Rectal smooth muscle tissue (tissue), 1 donor: Measurements from ENCODE around the gene LRRN4.

ENCODE experiments used
- H3K27ac ChIP-seq: one replicate; pipeline ENCODE4 v1.7.0; 2013; ENCODE audit warnings: low read depth, low read length, inconsistent platforms
- H3K27me3 ChIP-seq: one replicate; pipeline ENCODE4 v1.7.0; 2013; ENCODE audit warnings: low read length; ENCODE audit not compliant: control insufficient read depth, insufficient read depth
- H3K36me3 ChIP-seq: one replicate; pipeline ENCODE4 v1.7.0; 2013; ENCODE audit warnings: low read length; ENCODE audit not compliant: control insufficient read depth, insufficient read depth
- H3K4me1 ChIP-seq: one replicate; pipeline ENCODE4 v1.7.0; 2013; ENCODE audit warnings: low read length; ENCODE audit not compliant: control insufficient read depth, insufficient read depth
- H3K4me3 ChIP-seq: one replicate; pipeline ENCODE4 v1.7.0; 2013; ENCODE audit warnings: low read length
- H3K9ac ChIP-seq: one replicate; pipeline ENCODE4 v1.7.0; 2013; ENCODE audit warnings: low read length

Gene LRRN4

DNA sequence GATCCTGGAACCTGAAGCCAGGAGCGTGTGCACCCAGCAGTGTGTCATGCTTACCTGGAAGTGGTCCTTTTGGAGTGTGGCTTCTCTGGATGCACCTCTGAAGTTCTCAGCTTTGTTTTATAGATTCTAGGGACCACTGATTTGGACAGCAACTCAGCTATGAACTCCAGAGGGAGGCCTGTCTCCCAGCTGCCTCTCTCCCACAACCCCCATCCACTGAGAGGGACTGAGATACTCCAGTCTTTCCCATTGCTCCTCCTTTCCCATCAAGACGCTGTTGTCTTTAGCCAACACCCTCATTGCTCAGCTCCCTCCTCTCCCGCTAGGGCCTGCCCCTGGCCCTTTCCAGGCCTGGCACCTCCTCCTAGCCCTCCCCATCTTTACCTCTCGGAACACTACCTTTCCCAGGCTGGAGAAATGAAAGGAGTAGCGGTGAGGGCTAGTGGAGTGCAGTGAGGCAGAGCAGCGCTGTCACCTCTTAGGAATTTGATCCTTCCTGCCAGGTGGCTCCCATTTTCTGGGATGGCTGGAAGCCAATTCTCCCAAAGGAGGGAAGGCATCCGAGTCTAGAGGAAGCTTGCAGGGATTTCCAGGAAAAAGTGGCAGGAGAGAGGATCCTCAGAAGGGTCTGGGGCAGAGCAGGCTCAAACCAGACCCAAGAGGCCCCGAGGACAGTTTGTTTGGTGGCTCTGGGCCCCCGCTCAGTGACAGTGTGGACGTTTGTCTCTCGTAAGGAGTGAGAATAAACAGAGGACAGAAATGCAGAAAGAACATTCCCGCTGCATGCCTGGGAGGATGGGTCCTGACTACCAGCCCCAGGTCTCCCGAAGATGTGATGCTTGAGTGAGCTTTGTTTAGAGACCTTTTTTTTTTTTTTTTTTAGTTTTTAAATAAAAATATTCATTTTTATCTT, at the start of gene LRRN4:
Gene LRRN4, minus strand, starts transcription at position 285 of the 913 bp plus-strand sequence. CDS start 1,261 bp downstream, outside the sequence.
- Histone ChIP-seq H3K27me3 (peaks cover 9% of the 10 kb centered on the region), H3K4me1 (no peaks in the 10 kb centered on the region), H3K4me3 (no peak within 1 kb of the TSS), H3K36me3 (no peaks in the 10 kb centered on the region), H3K27ac (no peak within 1 kb of the TSS), H3K9ac (no peak within 1 kb of the TSS)

DNA sequence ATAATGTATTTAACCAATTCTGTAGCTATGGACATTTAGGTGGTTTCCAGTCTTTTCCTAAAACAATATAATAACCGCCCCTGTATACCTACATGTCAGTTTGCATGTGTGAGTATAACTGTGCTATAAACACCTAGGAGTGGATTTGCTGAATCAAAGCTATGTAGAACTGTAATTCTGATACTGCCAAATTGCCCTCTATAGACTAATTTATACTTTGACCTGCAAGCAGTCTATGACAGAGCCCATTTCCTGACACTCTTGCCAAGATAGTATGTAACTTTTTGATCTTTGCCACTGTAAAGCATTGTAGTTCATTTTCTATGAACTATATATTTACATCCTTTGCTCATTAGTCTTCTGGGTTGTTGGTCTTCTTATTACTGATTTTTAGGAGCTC, 49.4 kb upstream of the LRRN4 start:
- no peaks in the 10 kb centered on the region for H3K4me1 ChIP-seq
- H3K9ac ChIP-seq: no peak overlapping the region
- H3K27ac ChIP-seq: no peak overlapping the region

GRCh38 chr20:6101346-6101745, 47.5 kb upstream of the LRRN4 start:
- no peak overlapping the region for H3K27ac ChIP-seq
- H3K4me3 ChIP-seq: no peak overlapping the region
- no peaks in the 10 kb centered on the region for H3K4me1 ChIP-seq
- no peak overlapping the region for H3K9ac ChIP-seq
- no peaks in the 10 kb centered on the region for H3K36me3 ChIP-seq
- no peaks in the 10 kb centered on the region for H3K27me3 ChIP-seq

More for the DNA sequence above, 49.4 kb upstream of the LRRN4 start:
- no peaks in the 10 kb centered on the region for H3K36me3 ChIP-seq
- no peaks in the 10 kb centered on the region for H3K27me3 ChIP-seq
- no peak overlapping the region for H3K4me3 ChIP-seq

DNA sequence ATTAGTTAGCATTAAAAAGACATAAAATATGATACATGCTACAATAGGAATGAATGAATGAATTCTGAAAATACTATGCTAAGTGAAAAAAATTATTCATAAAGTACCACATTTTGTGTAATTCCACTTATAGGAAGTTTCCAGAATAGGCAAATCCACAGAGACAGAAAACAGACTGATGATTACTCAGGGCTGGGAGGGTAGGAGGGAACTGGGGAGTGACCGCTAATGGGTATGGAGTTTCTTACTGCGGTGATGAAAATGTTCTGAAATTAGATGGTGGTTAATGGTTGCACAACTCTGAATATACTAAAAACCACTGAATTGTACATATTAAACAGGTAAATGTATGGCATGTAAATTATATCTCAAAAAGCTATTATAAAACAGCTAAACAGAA, 46.4 kb upstream of the LRRN4 start:
- Histone ChIP-seq H3K36me3 (no peaks in the 10 kb centered on the region), H3K4me1 (no peaks in the 10 kb centered on the region), H3K27ac (no peak overlapping the region), H3K9ac (no peak overlapping the region), H3K4me3 (no peak overlapping the region), H3K27me3 (no peaks in the 10 kb centered on the region)

DNA sequence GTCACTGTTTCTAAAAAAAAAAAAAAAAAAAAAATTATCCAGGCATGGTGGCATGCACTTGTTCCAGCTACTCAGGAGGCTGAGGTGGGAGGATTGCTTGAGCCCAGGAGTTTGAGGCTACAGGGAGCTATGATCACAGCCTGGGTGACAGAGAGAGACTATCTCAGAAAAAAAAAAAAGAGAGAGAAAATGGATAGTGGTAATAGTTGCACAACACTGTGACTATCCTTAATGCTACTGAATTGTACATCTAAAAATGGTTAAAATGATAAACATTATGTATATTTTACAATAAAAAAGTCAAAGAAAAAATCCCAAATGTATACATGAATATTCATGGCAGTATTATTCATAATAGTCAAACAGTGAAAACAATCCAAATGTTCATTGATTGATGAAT, 46.0 kb upstream of the LRRN4 start:
- H3K4me3 ChIP-seq: no peak overlapping the region
- H3K4me1 ChIP-seq: no peaks in the 10 kb centered on the region
- no peak overlapping the region for H3K27ac ChIP-seq
- H3K27me3 ChIP-seq: no peaks in the 10 kb centered on the region
- no peaks in the 10 kb centered on the region for H3K36me3 ChIP-seq
- no peak overlapping the region for H3K9ac ChIP-seq

- H3K4me3 ChIP-seq: no peak overlapping the region
- no peaks in the 10 kb centered on the region for H3K36me3 ChIP-seq
- no peak overlapping the region for H3K9ac ChIP-seq
- H3K27me3 ChIP-seq: no peaks in the 10 kb centered on the region
- H3K4me1 ChIP-seq: no peaks in the 10 kb centered on the region
- H3K27ac ChIP-seq: no peak overlapping the region
Measured at GRCh38 chr20:6095409-6095808, 41.5 kb upstream of the LRRN4 start.

GRCh38 chr20:6094565-6094964, 40.7 kb upstream of the LRRN4 start:
- Histone ChIP-seq H3K4me3 (no peak overlapping the region), H3K27me3 (no peaks in the 10 kb centered on the region), H3K9ac (no peak overlapping the region), H3K4me1 (no peaks in the 10 kb centered on the region), H3K27ac (no peak overlapping the region), H3K36me3 (no peaks in the 10 kb centered on the region)

GRCh38 chr20:6094063-6094462, 40.2 kb upstream of the LRRN4 start:
- H3K4me3 ChIP-seq: no peak overlapping the region
- no peaks in the 10 kb centered on the region for H3K36me3 ChIP-seq
- H3K9ac ChIP-seq: no peak overlapping the region
- no peaks in the 10 kb centered on the region for H3K4me1 ChIP-seq
- H3K27ac ChIP-seq: no peak overlapping the region
- no peaks in the 10 kb centered on the region for H3K27me3 ChIP-seq

- Histone ChIP-seq H3K27me3 (no peaks in the 10 kb centered on the region), H3K36me3 (no peaks in the 10 kb centered on the region), H3K4me3 (no peak overlapping the region), H3K4me1 (no peaks in the 10 kb centered on the region), H3K27ac (no peak overlapping the region), H3K9ac (no peak overlapping the region)
Measured at GRCh38 chr20:6091661-6092060, 37.8 kb upstream of the LRRN4 start.

- Histone ChIP-seq H3K27ac (no peak overlapping the region), H3K4me3 (no peak overlapping the region), H3K4me1 (no peaks in the 10 kb centered on the region), H3K36me3 (peaks cover 3% of the 10 kb centered on the region), H3K9ac (no peak overlapping the region), H3K27me3 (no peaks in the 10 kb centered on the region)
Measured at GRCh38 chr20:6086868-6087267, 33.0 kb upstream of the LRRN4 start.

DNA sequence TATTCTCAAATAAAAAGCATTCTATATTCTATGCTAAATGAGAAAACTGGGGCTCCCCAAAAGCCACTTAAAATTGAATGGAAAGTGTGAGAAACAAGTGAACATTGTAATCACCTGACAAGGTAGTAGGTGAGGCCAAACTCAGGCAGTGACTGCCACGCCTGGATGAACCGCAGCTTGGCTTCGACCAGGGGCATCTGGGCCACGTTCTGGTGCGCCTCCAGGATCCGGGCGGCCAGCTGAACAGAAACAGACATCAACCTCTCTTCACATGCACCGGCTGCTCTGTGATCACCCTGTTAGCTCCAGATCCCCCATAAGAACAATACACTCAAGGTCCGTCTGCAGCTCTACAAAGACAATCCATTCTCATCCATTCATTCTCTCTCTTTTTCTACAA, 30.1 kb upstream of the LRRN4 start:
- no peak overlapping the region for H3K4me3 ChIP-seq
- no peak overlapping the region for H3K9ac ChIP-seq
- peaks cover 3% of the 10 kb centered on the region for H3K36me3 ChIP-seq
- no peak overlapping the region for H3K27ac ChIP-seq
- H3K4me1 ChIP-seq: no peaks in the 10 kb centered on the region
- H3K27me3 ChIP-seq: no peaks in the 10 kb centered on the region

DNA sequence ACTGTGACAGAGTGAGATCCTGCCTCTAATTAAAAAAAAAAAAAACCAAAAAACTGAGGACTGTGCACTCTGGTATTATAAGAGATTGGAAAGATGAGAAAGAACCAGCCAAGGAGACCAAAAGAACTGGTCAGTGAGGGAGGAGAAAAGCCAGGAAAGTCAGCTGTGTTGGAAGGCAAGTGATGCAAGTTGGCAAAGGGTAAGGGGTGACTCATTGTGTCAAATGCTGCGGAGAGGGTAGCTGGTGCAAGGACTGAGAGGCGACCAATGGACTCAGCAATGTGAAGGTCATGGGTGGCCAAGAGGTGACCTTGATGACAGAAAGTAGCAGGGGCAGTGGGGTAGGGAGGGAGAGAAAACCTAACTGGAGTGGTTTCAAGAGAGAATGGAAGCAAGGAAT, 27.4 kb upstream of the LRRN4 start:
- H3K27ac ChIP-seq: no peak overlapping the region
- H3K9ac ChIP-seq: no peak overlapping the region
- H3K4me3 ChIP-seq: no peak overlapping the region
- no peaks in the 10 kb centered on the region for H3K4me1 ChIP-seq
- H3K27me3 ChIP-seq: no peaks in the 10 kb centered on the region
- peaks cover 5% of the 10 kb centered on the region for H3K36me3 ChIP-seq

- Histone ChIP-seq H3K4me3 (no peak overlapping the region), H3K36me3 (peaks cover 3% of the 10 kb centered on the region), H3K27me3 (no peaks in the 10 kb centered on the region), H3K4me1 (no peaks in the 10 kb centered on the region), H3K9ac (no peak overlapping the region), H3K27ac (no peak overlapping the region)
Measured at GRCh38 chr20:6079016-6079415, 25.2 kb upstream of the LRRN4 start.
